HG02763 (cell line): ENCODE results near the gene TRIM69.
"Not testable (repeated sequence)": the region's sequence is repeated elsewhere in the genome, so short reads cannot be mapped to it uniquely, and the experiment has no call there.

Experiments
- ATAC-seq: cut with Tn5 transposase; IDR thresholded peaks from one replicate; pipeline ENCODE4 v1.9.1; 2021; ENCODE audit warnings: mild to moderate bottlenecking, moderate library complexity; ENCODE audit not compliant: unreplicated experiment

The TRIM69 gene

DNA sequence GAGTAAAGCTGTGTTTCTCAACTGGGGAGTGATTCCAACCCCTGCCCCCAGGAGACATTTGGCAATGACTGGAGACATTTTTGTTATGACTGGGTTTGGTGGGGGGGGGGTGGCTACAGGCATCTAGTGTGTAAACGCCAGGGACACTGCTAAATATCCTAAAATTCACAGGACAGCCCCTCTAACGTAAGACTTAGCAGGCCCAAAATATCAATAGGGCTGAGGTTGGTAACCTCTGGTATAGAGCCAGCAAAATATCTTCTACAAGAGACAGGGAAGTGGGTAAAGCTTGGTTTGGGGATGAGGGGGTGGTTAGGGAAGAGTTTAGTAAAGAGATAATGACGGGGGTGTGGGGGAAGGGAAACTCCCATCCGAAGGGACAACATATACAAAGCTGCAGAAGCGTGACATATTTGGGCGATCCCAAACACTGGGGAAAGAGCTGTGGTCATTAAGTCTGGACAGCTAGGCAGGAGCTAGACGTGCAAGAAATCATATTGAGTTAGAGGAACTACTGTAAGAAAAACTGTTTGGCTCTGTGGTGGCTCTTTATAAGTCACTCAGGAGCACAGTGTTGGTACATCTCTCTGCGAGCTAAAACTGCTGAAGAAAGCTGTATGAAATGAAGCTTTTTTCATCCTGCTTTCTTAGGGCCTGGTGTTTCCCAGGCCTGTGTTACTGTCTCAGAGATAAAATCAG is 697 bp upstream of the TRIM69 start:
- ATAC-seq = no peak

DNA sequence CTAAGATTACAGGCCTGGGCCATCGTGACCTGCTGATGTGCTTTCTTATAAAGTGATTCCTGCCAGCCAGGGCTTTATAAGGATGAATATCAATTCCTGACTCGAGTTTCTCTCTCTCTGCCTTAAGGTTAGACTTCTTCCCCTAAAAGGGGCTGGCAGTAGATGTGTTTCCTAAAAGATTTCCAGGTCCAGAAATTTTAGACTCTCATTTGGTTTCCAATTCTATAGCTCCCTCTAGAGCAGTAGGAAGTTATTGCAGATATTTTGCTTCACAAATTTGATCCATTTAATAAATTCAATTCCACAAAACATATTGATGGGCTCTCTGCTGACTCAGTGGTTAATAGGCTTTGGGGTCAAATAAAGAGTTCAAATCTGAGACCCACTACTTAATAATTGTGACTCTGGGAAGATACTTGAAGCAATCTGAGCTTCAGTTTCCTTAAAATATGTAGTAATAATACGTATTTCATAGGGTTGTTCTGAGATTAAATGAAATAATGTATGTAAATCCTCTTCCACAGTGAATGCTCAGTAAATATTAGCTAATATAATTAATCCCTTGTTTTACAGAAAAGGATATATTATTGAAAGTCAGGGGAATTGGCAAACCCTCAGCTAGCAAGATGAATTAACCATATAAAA is 2.1 kb downstream of the TRIM69 start:
- ATAC-seq = no peak

DNA sequence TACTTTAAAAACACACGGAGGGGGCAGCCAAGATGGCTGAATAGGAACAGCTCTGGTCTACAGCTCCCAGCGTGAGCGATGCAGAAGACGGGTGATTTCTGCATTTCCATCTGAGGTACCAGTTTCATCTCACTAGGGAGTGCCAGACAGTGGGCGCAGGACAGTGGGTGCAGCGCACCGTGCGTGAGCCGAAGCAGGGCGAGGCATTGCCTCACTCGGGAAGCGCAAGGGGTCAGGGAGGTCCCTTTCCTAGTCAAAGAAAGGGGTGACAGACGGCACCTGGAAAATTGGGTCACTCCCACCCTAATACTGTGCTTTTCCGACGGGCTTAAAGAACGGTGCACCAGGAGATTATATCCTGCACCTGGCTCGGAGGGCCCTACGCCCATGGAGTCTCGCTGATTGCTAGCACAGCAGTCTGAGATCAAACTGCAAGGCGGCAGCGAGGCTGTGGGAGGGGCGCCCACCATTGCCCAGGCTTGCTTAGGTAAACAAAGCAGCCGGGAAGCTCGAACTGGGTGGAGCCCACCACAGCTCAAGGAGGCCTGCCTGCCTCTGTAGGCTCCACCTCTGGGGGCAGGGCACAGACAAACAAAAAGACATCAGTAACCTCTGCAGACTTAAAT is 3.0 kb downstream of the TRIM69 start:
- ATAC-seq = not testable (repeated sequence)

DNA sequence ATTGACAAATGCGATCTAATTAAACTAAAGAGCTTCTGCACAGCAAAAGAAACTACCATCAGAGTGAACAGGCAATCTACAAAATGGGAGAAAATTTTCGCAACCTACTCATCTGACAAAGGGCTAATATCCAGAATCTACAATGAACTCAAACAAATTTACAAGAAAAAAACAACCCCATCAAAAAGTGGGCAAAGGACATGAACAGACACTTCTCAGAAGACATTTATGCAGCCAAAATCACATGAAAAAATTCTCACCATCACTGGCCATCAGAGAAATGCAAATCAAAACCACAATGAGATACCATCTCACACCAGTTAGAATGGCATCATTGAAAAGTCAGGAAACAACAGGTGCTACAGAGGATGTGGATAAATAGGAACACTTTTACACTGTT is 7.1 kb downstream of the TRIM69 start:
- ATAC-seq = not testable (repeated sequence)

DNA sequence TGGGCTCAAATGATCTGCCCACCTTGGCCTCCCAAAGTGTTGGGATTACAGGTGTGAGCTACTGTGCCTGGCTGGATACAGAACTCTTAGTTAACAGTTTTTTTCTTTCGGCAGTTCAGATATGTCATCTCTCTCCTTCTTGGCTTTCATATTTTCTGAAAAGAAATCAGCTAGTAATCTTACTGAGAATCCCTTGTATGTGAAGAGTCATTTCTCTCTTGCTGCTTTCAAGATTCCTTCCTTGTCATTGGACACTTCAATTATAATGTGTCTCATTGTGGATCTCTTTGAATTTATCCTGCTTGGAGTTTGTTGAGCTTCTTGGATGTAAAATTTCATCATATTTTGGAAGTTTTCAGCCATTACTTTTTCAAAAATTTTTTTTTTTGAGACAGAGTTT is 17.0 kb downstream of the TRIM69 start:
- ATAC-seq = no peak

DNA sequence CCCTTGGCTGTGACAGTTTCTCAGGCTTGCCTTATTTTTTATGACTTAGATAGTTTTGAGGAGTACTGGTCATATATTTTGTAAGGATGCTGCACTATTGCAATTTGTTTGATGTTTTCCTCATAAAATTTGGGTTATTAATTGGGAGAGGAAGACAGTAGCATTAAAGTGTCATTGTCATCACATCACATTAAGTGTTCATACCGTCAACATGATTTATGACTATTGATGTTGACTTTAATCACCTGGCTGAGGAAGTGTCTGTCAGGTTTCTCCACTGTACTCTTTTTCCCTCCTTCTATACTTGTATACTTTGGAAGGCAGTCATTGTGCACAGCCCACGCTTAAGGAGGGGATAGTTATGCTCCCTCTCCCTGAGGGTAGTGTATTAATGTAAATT is 26.9 kb downstream of the TRIM69 start:
- ATAC-seq = no peak

DNA sequence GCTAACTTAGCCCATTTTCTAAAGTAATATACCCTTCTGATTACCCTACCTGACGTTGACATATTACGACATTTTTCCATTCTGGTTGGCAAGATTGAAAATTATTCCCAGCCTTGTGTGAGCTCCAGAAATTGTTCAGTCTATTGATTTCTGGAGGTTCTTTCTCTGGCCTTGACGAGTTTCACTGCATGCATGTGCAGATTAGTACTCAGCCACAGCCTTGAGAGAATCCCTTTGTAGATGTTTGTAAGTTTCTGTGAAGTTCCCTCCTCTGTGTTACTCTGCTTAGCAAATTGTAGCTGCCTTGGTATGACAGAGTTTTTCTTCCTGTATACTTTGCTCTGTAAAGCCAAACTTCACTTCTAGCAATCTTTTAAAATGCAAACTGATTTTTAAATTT is 27.5 kb downstream of the TRIM69 start:
- no peak for ATAC-seq

DNA sequence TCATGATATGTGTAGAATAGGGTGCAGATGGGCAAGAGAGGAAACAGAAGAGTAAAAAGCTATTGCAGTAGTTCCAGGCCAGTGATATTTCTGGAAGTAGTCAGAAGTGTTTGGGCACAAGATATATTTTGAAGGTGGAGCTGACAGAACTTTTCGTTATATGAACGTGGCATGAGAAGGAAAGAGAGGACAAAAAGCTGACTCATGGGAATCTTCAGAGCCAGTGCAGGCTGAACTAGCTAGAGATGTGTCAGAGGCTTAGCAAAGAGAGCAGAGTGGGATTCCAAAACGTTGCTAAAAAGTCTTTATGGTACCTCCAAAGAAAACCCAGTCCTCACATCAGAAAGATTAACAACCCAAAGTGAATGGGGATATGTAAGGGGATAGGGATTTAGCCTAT is 28.7 kb downstream of the TRIM69 start:
- ATAC-seq = no peak

DNA sequence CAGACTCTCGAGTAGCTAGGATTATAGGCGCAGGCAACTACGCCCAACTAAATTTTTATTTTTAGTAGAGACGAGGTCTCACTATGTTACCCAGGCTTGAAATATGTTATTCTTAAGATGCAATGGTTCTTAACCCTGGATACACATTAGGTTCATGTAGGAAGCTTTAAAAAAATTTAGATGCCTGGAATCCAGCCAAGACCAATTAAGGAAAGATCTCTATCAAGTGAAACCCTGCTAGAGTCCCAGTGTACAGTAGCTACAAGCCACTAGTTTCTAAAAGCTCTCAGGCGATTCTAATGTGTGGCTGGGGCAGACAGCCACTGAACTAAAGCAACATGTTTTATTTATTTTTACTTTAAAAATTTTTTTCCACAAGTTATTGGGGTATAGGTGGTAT is 33.2 kb downstream of the TRIM69 start:
- ATAC-seq = no peak

DNA sequence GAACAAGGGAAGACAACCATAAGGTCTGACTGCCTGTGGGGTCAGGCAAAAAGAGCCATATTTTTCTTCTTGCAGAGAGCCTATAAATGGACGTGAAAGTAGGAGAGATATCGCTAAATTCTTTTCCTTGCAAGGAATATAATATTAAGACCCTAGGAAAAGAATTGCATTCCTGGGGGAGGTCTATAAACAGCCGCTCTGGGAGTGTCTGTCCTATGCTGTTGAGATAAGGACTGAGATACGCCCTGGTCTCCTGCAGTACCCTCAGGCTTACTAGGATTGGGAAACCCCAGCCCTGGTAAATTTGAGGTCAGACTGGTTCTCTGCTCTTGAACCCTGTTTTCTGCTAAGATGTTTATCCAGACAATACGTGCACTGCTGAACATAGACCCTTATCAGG is 34.4 kb downstream of the TRIM69 start:
- ATAC-seq = not testable (repeated sequence)

DNA sequence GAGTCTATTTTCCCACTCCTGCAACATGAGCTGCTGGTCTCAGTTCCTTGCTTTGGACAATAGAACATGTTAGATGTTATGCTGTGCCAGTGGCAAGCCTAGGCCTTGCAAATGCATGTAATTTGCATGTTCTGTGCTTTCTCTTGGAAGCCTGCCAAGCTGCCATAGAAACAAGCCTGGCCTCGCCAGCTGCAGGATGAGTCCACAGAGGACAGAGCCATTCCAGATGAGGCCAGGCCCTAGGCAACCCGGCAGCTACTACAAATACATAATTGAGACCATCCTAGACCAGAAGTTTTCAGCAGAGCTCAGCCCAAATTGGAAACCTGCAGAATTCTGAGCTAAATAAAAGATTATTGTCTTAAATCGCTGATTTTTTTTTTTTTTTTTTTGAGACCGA is 39.6 kb downstream of the TRIM69 start:
- no peak for ATAC-seq

DNA sequence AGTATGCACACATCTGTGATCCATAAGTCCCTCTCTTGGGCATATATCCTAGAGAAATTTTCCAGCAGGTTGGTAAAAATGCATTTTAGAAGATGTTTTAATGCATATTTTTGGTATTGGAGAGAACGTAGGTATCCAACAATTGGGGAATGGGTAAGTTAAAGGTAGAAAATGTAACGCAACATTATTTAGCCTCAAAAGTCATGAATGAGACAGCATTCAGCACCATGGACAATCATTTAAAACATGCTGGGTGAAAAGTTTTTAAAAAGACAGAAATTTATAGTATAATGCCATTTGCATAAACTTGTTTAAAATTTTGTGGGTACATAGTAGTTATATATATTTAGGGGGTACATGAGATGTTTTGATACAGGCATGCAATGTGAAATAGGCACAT is 43.4 kb downstream of the TRIM69 start:
- ATAC-seq = no peak

DNA sequence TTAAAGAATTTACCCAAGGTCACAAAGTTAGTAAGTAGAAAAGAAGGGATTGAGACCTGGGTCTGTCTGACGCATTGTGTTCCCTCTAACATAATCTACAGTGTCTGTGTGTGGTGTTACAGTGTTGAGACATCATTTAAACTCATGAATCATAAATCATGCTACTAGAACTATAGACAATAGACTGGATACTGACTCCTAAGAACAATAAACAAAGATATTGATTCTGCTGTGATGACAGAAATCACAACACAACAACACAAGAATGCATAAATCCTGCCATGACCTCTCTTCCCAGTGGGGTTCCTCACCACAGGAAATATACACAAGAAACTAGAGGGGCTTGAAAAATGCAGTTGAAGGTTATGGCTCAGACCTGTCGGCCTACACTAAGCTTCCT is 44.3 kb downstream of the TRIM69 start:
- no peak for ATAC-seq

DNA sequence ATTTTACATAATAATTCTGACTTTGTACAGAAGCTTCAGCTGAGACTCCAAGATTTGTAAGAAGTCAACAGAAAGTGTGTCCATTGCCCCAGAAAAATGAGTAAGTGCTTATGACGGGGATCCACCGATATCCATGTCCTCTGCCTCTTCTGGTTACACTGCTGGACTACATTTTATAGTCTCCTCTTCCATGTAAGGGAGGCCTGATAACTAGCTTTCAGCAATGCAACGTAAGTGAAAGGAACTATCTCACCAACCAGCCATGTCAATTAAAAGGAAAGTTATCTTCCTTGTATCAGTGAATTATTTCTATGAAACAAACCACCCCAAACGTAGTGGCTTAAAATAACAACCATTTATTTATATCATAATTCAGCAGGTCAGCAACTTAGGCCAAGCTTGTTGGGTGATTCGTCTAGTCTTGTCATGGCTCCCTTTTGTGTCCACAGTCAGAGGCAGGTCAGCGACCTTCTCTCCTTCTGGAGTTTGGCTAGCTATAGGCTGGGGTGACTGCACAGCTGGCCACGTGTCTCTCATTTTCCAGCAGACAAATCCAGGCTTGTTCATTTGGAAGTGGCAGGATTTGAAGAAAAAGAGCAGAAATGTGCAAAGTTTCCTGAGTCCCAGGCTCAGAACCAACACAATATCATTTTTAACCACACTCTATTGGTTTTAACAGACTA is 44.9 kb downstream of the TRIM69 start:
- no peak for ATAC-seq

DNA sequence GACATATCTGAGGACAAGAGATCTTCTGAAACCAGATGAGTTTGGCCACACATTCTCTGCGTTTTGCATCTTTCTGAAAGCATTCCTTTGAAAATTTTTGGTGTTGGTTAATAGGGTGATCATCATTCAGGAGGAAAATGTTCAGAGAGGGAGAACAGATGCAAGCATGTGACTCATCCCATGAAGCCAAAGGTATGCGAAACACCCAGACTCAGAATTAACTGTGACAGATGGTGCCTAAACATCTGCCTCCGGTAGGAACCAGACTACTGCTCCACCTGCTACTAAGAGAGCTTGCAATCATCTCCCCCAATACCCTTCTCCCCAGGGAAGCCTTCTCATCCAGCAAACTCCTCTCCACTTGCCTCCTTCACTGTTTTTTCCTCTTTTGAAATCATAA is 46.2 kb downstream of the TRIM69 start:
- no peak for ATAC-seq

DNA sequence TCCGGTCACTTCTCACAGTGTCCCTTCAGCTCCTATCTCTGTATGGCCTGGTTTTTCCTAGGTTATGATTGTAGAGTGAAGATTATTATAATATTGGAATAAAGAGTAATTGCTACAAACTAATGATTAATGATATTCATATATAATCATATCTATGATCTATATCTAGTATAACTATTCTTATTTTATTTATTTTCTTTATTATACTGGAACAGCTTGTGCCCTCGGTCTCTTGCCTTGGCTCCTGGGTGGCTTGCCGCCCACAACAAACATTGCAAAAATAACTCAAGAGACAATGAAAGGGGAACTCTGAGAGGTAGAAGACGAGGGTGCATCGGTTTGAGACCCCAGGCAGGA is 48.6 kb downstream of the TRIM69 start:
- ATAC-seq = not testable (repeated sequence)

DNA sequence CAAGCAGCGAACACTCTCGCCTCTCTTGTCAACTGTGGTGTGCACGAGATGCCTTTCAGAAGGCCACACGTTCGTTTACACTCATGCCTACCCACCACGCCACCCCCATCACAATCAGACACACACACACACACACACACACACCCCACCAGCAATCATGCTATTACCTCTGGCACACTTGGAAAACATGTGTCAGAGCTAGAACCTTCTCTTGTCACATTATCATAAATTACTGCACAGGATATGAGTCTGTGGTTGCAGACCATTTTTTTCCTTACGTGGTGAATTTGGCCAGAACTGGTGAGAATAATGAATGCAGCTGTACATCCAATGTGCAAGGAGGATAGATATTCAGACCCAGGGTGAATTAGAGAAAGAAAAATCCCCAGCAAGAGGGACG is 52.4 kb downstream of the TRIM69 start:
- ATAC-seq = no peak

DNA sequence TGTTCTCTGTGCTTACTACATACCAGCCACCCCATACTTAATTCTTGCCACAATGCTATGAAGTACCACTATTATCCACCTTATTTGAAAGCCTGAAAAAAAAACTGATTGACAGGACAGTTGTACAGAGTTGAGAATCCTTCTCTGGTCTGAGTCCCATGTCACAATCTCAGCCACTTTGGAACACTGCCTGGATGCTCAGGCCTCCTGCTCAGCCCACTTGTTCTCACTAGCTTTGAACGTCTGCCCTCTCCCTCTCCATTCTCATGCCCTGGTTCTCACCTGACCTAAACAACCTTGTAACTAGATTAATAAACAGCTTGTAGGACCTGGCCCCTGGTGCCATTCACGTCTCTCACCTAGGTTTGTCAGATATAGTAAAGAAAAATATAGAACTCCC is 53.9 kb downstream of the TRIM69 start:
- ATAC-seq = no peak

DNA sequence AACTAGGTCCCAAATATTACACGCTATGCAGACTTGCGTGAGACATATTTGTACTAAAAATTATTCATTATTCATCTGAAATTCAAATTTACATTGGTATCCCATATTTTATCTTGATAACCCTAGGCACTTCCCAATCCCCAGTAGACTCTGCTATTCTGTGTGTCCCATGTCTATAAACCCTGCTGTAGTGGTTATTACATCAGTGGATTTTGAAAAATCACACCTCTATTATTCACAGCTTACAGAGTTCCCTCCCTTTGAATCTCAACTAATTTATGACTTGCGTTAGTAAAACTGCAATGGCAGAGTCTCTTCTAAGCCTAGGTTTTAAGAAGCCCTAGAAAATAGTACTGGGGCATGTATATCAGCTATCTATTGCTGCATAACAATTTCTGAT is 54.3 kb downstream of the TRIM69 start:
- no peak for ATAC-seq

DNA sequence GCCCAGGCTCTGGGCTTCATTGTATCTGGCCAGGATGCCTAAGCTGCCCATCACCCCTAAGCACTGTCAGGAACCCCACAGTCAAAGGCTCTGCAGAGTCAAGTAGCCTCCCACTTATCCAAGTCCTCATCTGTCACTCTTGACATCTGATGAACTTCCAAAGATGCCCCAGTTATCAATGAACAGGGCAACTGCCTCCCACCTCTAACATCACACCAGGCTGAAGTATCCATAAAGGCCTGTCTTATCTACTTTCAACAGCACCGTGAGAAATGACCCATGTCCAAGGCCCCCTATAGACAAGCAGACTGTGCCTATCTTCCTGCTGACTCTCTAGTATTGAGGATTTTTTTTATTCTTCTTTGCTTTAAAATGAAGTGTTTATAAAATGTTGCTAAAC is 56.4 kb downstream of the TRIM69 start:
- ATAC-seq = no peak

DNA sequence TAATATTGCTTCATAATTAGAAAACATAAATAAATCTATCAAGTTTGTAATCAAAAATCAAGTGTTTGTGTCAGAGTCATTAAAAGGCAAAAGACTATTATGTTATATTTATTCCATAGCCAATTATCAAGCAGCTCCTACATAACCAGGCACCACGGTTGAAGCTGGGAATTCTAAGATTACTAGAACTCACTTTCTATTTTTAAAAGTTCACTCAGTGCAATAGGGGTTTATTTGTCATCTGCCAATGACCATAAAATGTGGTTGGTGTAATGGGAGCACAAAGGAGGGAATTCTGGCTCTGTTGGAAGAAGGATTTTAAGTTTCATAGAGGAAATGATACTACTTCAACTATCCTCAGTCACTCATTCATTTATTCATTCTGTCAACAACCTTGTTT is 57.7 kb downstream of the TRIM69 start:
- ATAC-seq = no peak

DNA sequence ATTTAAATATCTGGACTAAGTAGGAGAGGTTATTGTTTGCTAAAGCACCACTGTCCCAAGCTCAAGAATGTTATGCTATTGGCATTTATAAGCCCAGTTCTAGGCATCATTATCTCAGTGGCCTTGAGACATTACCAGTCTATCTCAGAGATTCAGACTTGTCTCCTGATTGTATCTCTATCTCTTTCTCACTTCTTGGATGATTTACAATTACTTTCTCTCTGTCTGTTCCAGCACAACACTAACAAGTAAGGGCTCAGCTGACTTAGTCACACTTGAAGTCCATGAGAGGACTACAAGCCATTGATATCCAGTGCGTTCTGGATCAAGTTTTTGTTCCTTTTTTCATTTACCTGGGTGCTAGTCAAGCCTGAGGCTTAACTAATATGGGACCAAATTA is 60.2 kb downstream of the TRIM69 start:
- no peak for ATAC-seq
